T follicular helper cell (primary cell): ENCODE data around the gene CENPQ.

Experiments
- DNase-seq: peaks from one replicate; pipeline ENCODE4 v3.0.0-alpha.2; 2020; ENCODE audit warnings: low read depth

The CENPQ gene

GRCh38 chr6:49541210-49541724, 78.1 kb downstream of the CENPQ start:
- DNase-seq: no peak

GRCh38 chr6:49541936-49542335, 78.8 kb downstream of the CENPQ start:
- DNase-seq: no peak
